ENCODE results near the gene GABPB1.

GABPB1 gene

GRCh38 chr15:50260969-50261496 is 94.0 kb downstream of the GABPB1 start:
- Histone ChIP-seq H3K27me3 (no peaks in the 10 kb centered on the region), H3K36me3 (no peaks in the 10 kb centered on the region), H3K4me1 (ENCODE audit: control insufficient read depth in 1 of 2, insufficient read depth in 1 of 2, low read depth in 1 of 2, low read length in 1 of 2) (peaks cover 76 to 78% of the 10 kb centered on the region in 2 experiments), H3K9me3 (no peaks in the 10 kb centered on the region), H3K27ac (peak overlapping the region; percentile 80), H3K4me3 (ENCODE audit: low read depth in 1 of 2, low read length in 1 of 2) (no peak overlapping the region)
- TF ChIP-seq, protein P1, sequence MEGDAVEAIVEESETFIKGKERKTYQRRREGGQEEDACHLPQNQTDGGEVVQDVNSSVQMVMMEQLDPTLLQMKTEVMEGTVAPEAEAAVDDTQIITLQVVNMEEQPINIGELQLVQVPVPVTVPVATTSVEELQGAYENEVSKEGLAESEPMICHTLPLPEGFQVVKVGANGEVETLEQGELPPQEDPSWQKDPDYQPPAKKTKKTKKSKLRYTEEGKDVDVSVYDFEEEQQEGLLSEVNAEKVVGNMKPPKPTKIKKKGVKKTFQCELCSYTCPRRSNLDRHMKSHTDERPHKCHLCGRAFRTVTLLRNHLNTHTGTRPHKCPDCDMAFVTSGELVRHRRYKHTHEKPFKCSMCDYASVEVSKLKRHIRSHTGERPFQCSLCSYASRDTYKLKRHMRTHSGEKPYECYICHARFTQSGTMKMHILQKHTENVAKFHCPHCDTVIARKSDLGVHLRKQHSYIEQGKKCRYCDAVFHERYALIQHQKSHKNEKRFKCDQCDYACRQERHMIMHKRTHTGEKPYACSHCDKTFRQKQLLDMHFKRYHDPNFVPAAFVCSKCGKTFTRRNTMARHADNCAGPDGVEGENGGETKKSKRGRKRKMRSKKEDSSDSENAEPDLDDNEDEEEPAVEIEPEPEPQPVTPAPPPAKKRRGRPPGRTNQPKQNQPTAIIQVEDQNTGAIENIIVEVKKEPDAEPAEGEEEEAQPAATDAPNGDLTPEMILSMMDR (IDR thresholded peaks at IDR 0.05), result no peak

- Histone ChIP-seq H3K27ac (peak overlapping the region; percentile 80), H3K4me1 (ENCODE audit: control insufficient read depth in 1 of 2, insufficient read depth in 1 of 2, low read depth in 1 of 2, low read length in 1 of 2) (peaks cover 79% of the 10 kb centered on the region in 2 experiments), H3K9me3 (no peaks in the 10 kb centered on the region), H3K27me3 (no peaks in the 10 kb centered on the region), H3K36me3 (no peaks in the 10 kb centered on the region), H3K4me3 (ENCODE audit: low read depth in 1 of 2, low read length in 1 of 2) (no peak overlapping the region)
- TF ChIP-seq, protein P1 (IDR thresholded peaks at IDR 0.05), result no peak
Measured at GRCh38 chr15:50259276-50259675, 95.7 kb downstream of the GABPB1 start.

DNA sequence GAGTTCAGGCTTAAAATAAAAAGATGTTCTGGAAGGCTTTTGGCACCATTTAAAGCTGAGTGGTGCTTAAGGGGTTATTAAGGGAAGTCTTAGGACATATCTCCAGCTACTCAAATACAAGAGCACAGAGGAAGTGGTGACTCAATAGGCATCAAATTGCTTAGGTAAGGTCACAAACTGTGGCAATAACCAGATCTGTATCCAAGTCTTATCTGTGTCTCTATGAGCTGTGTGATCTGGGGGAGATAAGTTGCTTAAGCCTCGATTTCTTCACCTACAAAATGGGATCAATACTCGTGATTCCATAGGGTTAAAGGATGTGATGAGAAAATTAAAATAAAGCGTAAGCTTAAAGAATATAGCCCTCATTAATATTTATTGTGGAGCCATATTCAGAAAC is 97.1 kb downstream of the GABPB1 start:
- TF ChIP-seq, protein P1 (IDR thresholded peaks at IDR 0.05), result no peak
- Histone ChIP-seq H3K4me3 (ENCODE audit: low read depth in 1 of 2, low read length in 1 of 2) (peak overlapping the region in 1 of 2 experiments; percentile 5), H3K27me3 (no peaks in the 10 kb centered on the region), H3K9me3 (no peaks in the 10 kb centered on the region), H3K27ac (peak overlapping the region; percentile 80), H3K4me1 (ENCODE audit: control insufficient read depth in 1 of 2, insufficient read depth in 1 of 2, low read depth in 1 of 2, low read length in 1 of 2) (peaks cover 73 to 74% of the 10 kb centered on the region in 2 experiments), H3K36me3 (no peaks in the 10 kb centered on the region)

DNA sequence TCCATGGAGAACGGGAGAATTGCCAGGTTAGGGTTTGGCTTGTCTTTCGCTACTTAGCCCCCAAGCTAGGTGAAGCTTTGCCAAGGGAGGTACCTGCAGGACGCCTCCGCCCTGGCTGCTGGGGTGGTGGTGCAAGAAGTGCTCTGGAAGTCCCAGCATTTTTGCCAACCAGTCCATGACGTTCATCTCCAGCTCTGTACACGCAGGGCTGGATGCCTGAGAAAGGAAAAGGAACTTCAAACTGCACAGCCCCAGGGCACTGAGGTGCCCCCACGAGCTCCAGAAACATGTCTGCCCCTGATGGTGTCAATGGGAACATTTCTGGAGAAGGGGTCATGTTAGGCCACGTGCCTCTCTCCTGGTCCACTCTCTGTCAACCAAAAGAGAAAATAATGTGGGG is 97.7 kb downstream of the GABPB1 start:
- no peaks in the 10 kb centered on the region for H3K9me3 ChIP-seq
- TF ChIP-seq, protein P1 (IDR thresholded peaks at IDR 0.05), result no peak
- H3K4me3 ChIP-seq (ENCODE audit: low read depth in 1 of 2, low read length in 1 of 2), result no peak overlapping the region
- H3K27ac ChIP-seq, result peak overlapping the region; percentile 80
- peaks cover 68% of the 10 kb centered on the region in 2 experiments for H3K4me1 ChIP-seq (ENCODE audit: control insufficient read depth in 1 of 2, insufficient read depth in 1 of 2, low read depth in 1 of 2, low read length in 1 of 2)
- H3K36me3 ChIP-seq, result no peaks in the 10 kb centered on the region
- no peaks in the 10 kb centered on the region for H3K27me3 ChIP-seq

GRCh38 chr15:50256188-50257041 is 98.6 kb downstream of the GABPB1 start:
- peak overlapping the region; percentile 80 for H3K27ac ChIP-seq
- H3K9me3 ChIP-seq, result no peaks in the 10 kb centered on the region
- no peaks in the 10 kb centered on the region for H3K36me3 ChIP-seq
- TF ChIP-seq, protein P1 (IDR thresholded peaks at IDR 0.05), result no peak
- peaks cover 58 to 60% of the 10 kb centered on the region in 2 experiments for H3K4me1 ChIP-seq (ENCODE audit: control insufficient read depth in 1 of 2, insufficient read depth in 1 of 2, low read depth in 1 of 2, low read length in 1 of 2)
- no peaks in the 10 kb centered on the region for H3K27me3 ChIP-seq
- H3K4me3 ChIP-seq (ENCODE audit: low read depth in 1 of 2, low read length in 1 of 2), result no peak overlapping the region

All from neutrophil (primary cell).